GOT3 (cell line): ENCODE results near the gene NTNG1.
"Not testable (repeated sequence)": the region's sequence is repeated elsewhere in the genome, so short reads cannot be mapped to it uniquely, and the experiment has no call there.

Experiments used
- DNase-seq: peaks from one replicate; lab custom pipeline; 2025; ENCODE audit warnings: mixed read lengths; lab: John Stamatoyannopoulos, UW

Gene NTNG1

DNA sequence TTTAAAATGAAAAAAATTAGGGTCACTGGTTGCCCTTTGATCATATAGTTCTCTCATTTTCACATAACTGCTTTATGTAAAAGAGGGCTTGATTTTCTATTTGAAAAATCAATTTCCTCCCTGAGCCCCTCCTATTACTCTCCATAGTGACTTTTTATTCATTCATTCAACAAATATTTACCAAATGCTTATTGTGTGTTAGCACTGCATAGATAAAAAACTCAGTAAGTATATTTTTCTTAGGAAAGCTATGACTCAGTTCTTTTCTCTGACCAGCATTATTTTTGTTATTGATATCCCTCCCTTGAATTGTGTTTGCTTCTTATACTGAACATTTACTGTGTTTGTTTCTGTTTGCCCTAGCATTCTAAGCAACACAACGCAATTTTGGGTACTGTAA, 59.8 kb downstream of the NTNG1 start:
- no peak for DNase-seq

DNA sequence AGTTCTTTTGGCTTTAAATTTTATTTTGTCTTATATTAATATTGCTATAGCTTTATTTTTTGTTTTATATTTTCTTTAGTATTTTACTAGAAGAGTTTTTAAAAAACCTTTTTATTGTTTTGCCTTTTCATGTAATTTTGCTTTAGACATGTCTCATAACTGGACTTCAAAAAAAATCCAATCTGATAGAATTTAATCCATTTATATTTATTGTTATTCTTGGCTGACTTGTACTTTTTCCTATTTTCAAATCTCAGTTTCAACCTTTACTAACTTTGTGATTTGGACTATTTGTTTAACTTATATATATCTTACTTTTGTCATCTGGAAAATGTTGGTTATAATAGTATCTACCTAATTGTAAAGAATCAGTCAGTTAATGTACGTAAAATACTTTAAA, 61.2 kb downstream of the NTNG1 start:
- no peak for DNase-seq

DNA sequence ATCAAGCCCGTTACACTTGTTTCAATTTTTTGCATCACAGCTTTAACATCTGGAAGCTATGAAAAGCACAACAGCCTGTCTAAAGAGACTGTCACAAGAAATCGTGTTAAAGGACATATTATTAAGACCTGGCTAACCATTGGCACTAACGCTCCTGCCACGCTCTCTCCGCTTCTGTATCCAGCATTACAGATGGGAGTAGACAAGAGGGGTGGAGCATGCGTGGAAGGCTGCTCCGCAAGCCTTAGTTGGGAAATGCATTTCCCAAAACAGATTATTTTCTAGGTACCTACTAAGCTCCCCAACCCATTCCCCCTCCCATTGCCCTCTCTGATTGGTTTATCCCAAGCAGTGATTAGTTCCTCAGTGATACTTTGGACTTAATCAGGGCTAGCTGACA, 72.4 kb downstream of the NTNG1 start:
- DNase-seq = no peak

DNA sequence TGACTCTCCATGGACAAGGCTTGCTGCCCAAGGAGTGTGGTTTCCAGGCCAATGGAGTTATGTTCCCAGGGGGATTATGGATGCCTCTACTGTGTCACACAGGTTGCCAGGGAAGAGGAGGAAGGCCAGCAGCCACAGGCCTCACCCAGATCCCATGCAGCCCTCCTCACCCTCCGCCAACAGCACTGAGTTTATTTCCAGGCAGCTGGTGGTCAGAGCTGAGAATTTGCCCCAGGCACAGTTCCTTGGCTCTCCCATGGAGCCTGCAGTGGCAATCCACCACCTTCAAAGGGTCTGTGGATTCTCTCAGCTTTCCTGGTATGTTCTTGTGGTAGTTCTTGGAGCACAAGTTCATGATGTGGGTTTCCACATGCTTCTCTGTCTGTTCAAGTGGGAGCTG, 79.2 kb downstream of the NTNG1 start:
- no peak for DNase-seq

DNA sequence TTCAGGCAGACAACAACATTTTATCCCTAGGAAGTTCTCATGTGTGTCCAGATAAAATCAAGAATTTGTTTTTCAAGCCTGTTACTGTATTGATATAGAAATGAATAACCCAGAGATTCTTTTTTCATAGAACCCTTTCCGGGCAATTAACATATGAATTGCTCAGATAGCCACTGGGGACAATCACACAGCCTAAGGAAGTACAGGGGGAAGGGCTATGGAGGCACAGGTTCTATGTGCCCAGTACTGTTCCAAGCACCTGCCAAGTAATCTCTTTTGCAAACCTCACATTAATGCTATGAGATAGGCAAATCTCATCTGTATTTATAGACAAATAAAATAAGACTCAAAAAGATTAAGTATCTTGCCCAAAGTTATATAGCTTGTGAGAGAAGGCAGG, 84.9 kb downstream of the NTNG1 start:
- no peak for DNase-seq

DNA sequence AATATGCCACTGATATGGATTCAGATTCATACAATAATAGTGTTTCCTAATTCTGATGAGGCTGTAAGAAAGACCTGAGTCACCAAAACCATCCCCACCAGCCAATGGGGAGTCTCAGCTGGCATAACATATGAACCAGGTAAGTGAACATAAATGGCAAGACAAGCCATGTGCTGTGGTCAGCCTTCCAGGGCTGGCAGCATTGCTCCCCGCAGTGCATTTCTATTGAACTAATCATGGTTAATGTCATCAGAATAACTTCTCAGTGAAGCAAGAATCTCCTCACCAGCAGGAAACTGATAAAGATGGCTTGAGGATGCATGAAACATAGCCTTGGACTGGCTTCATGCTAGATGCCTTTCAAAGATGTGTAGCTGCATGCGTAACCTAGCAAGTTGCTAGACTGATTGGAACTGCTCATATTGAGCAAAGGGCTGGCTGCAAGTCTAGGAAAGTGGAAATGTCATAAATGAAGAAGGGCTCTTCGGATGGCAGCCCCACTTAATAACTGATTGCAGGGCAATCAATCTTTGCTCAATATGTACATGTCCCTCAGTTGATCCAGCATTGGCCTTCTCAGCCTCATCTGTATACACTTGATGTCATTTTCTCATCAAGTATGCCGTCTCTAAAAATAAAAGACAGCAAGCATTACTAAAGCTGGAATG, 88.0 kb downstream of the NTNG1 start:
- no peak for DNase-seq

DNA sequence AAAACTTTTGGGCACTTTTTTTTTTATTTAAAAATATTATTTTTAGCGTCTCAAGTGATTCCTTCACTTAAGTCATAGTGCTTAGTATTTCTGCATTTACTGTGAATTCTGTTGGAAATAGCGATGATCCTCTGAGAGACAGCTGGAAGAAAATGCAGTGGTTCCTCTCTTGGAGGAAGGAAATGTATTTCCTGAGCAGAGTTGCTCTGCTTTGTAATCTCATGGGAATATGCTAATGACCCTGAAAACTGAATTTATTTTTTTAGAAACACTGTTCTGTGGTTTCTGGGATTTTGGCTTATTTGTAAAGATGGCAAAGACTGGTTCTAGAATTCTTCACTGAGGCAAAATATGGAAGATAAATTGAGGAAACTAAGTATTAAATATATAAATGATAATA, 88.9 kb downstream of the NTNG1 start:
- DNase-seq = no peak

DNA sequence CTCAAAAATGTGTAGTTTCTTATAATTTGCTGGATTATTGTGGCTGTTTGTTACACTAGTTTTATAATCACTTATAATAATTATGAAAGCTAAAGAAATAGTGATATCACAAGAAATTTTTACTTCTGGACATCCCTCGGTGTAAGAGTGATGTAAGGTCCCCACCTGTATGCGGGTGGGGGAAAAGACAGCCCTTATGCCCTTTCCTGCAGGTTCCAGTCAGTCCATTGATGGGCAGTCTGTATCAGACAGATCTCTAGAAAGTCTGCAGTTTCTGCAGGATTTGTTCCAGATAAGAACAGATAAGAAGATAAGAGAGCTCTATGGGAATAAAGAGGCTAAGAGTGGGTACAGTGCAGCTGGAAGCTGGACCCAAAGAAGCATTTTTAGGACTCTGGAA, 89.3 kb downstream of the NTNG1 start:
- no peak for DNase-seq

DNA sequence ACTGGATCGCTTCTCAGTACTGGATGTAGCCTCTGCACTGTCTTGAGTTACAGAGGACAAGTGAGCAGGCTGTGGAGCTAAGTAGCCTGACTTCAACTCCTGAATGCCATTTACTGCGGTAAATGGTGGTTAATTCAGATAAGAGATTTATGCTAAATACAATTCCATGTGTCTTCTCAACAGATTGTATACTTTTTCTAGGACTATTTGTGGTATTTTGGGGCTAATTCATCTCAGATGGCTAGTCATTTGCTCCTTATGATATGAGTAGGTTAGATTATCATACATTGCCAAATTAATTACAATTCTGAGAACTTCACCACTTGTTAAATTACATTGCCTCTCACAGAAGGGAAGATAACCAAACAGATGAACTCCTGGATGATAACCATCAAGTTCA, 90.5 kb downstream of the NTNG1 start:
- DNase-seq = no peak

DNA sequence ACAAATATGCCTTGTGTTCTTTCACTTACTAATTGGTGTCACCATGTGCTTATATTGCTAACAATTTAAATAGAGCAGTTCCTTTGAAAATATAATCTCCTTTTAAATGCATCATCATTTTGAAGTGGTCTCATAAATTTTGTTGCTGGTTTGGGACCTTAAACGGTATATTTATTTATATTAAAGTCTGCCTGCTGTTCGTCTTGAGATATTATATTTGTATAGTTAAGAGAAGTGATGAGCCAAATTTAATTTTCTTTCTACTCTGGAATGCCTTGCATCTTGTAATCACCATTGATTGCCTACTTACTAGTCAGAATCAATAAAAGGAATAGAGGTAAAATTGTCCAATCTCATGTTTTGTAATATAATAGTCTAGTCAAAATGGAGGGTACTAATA, 91.6 kb downstream of the NTNG1 start:
- DNase-seq = no peak

DNA sequence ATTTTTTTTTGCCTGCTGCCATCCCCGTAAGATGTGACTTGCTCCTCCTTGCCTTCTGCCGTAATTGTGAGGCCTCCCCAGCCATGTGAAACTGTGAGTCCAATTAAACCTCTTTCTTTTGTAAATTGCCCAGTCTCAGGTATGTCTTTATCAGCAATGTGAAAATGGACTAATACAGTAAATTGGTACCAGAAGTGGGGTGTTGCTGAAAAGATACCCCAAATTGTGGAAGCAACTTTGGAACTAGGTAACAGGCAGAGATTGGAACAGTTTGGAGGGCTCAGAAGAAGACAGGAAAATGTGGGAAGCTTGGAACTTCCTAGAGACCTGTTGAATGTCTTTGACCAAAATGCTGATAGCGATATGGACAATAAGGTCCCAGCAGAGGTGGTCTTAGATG, 95.9 kb downstream of the NTNG1 start:
- DNase-seq = not testable (repeated sequence)

DNA sequence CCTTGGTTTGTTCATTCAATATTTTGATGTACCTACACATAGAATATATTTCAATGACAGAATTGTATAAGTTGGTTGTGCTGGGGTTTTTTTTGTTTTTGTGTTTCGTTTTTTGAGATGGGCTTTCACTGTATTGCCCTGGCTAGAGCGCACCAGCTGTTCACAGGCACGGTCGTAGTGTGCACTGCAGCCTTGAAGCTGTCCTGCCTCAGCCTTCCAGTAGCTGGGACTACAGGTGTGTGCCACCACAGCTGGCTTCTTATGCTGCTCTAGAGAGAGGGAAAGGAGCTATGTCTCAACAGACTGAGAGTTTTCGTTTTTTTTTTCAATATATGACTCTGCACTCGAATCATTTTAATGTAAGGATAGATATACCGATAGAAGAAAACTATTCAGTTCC, 102.6 kb downstream of the NTNG1 start:
- DNase-seq = no peak

DNA sequence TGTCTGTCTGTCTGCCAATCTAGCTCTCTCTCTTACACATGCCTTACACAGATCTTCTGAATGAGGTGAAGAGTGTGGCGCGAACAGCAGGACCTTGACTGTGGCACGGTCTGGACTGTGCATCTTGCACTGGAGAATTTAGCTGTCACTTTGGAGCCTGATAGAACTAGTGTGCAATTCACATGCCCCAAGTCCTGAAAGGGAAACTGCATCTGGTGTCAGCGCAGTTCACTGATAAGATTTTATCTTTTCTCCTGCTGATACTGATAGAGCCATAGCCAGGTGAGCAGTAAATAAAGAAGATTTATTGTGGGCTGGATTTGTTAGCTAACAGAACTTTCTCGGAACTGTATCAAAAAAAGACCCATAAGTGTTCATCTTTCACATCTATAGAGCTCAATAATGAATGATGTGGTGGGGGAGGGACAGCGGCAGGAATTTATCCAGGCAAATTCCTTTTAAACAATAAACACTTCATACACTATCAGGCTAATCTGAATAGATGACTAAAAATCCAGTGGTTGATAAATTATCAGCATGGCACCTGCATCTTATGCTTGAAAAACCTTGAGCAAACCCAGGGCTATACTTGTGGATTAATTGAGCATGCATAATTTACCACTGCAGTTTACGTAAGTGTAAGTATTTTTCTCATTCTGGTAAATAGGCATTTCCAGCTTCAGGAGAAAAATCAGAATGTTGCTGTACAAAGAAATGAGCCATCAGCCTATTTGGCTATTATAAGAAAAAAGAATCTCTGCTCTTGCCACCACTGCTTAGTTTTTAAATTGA, 104.1 kb downstream of the NTNG1 start:
- no peak for DNase-seq

DNA sequence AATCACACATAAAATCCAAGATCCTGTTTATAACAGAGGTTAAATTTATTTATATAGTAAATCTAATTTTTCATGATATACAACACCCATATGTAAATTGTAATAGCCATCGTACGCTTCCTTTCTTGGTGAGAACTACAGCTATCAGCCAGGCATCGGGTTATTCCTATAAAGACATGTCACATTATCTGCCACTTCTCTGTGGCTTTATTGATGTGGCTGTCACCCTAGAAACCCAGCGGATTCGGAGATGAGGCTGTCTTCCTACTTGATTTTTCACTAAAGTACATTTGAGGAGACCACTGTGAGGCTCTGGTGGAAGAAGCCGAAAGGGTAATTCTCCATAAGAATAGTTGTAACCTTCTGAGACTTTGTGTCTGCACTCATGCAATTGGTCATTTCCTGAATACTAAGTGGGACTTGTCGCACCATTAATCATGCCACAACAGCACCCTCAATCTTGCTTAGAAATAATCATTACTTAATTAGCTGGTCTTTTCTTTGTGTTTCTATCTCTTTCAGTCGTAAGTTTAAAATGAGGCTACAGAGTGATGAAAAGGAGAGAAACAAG, 106.0 kb downstream of the NTNG1 start:
- DNase-seq = no peak

DNA sequence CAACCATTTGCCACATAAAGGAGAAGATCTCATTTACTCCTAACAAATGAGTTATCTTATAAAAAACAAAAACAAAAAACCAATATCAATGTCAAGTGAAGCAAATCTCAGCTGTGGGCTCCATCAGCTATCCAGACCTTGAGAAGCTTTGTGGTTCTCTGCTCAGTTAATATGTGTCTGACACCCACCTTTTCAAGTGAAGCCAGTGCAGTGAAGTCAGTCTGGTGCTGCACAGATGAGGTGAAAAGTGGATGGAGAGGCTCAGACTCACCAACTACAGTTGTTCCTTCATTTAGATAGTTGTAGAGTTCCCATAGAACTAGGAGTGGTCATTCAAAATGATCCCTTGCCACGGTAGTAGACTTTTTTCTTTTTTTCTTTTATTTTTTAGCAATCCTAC, 106.8 kb downstream of the NTNG1 start:
- DNase-seq = no peak

DNA sequence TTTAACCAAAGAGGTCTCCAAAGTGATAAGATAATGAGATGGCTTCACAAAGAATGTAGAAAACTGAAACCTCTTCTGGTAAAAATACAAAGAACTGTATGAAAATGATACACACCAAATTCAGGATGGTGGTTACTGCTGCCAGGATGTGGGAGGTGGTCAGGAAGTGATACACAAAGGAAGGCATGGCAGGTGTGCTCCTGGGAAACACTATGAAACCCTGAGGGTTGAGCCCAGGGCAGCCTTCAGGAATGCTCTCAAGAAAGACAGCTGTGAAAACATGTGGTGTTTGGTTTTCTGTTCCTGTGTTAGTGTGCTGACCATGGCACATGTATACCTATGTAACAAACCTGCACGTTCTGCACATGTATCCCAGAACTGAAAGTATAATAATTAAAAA, 109.3 kb downstream of the NTNG1 start:
- DNase-seq = no peak

DNA sequence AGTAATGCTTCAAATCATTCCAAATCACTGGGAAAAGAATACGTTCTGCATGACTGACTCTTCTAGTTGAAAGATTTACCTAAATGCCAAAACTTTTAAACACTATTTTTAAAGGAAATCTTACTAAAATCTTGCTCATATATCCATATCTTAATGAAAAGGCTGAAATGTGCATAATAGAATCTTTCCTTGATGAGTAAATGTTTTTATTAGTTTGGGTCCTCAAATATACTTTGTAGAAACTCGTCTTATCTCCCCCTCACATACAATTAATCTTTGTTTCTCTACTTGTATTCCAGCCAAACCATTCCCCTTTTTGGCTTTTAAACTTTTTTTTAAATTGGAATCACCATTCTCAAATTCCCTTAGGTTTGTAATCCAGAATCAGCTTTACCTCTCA, 110.2 kb downstream of the NTNG1 start:
- DNase-seq = no peak

DNA sequence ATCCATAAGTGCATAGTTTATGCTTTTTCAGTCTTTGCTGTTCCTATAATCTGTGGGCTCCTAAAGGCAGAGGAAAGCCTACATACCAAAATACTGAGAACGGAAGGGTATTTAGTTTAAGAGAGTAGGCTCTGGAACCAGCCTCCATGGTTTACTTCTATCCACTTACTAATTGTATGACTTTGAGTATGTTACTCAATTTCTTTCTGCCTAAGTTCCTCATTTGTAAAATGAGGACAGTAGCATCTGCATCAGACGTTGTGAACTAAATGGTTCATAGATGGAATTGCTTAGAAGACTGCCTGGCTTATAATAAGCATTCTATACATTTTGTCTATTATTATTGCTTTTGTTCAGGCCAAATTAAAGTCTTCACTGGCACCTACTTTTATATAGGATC, 111.0 kb downstream of the NTNG1 start:
- no peak for DNase-seq

DNA sequence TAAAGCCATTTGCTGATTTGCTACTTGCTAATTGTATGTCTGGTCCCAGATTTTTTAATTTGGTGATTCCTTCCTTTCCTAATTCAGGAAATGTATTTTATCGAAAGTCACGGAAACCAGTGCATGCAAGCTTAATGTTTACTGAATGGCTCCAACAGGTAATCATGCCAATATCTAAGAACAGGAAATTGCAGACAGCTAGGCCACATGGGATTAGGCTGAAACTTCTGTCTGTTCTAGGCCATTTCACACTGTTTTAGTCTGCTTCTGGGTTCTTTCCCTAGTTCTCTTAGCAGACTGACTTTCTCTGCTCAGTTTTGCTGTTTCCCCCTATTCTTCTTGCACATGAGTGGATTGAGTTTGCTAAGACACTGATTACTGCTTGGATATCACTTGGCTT, 111.4 kb downstream of the NTNG1 start:
- DNase-seq = no peak

DNA sequence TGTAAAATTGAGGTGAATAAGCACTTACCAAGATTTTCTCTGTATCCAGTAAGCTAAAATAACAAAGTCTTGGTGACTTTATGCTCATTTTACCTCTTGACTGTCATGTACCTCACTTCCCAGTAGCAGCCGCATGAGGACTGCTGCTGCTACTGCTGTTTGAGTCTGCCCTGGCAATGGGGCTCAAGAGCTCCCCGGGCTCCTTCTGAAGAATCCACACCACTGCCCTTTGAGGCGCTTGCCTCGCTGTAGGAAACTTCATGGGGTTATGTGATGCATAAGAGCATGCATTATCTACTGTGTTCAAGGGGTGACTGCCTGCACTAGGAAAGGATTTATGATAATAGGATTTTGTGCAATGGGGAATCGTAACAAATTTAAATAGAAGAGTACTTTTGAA, 113.5 kb downstream of the NTNG1 start:
- DNase-seq = no peak

DNA sequence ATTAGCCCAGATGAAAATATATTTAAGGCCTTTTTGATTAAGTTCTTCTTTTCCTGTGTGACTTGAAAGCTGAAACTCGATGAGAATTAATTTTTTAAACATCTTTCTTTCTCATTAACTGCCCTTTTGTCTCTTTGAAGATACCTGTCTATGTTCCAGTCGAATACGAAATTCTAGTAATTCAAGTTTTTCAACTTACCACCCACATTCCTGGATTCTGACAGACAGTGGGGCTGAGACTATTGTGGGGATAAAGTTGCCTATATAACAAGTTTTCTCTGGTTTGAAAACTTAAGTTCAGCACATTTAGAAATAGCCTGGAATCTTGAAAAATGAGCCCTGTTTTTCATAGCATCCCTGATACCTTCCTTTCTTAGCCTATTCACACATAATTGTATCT, 114.6 kb downstream of the NTNG1 start:
- DNase-seq = no peak

DNA sequence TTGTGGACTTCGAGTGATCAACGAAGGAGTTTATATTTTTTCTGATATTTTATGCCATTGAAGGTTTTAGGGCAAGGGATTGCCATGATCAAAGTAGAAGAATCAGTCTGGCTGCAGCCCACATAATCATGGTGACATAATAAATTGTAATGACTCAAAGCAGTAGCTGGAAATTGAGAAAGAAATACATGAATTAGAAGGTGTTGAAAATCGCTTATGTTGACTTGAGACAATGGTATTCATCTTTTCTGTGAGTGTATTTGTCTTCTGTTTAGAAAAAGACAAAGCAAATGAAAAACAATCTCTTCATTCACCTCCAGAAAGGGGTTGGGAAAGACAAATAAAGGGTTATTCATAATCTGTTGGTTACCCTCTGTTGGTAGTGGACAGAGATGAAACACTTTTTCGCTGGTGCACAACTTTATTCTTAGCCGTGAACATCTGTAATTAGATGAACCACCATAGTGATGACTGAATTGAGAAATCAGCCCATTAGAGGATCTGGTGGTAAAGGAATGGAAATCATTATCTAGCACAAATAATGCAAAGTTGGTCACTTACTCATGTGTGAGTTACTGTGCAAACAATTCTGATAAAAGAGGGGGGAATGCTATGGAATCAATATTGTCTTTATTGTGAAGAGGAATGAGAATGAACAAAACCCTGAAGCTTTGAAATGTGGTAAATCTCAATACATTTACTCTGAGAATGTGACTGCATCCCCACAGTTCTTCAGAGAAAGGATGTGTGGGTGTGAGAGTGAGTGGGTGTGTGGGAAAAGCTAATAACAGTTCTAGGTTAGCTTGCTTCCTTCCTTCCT, 121.8 kb downstream of the NTNG1 start:
- DNase-seq = no peak
